Thoracic aorta (tissue), 2 donors: Measurements from ENCODE around the gene CDK5RAP2. TPM values are rescaled to one million over a fixed set of nuclear protein-coding genes. Genes with fewer than 3 reads are reported as not detected.
"Not testable (repeated sequence)": the region's sequence is repeated elsewhere in the genome, so short reads cannot be mapped to it uniquely, and the experiment has no call there.

ENCODE experiments used
- ATAC-seq: fragments of 150-250 bp; one replicate; pipeline ENCODE4 v1.8.0; 2017; ENCODE audit warnings: low read depth; ENCODE audit not compliant: insufficient number of reproducible peaks, low FRiP score
- DNase-seq: peaks from one replicate; pipeline ENCODE4 v3.0.0-alpha.2; 2020; ENCODE audit warnings: low spot score
- H3K27ac ChIP-seq, 2 donors: fragments of 200-600 bp; sonication (generic); 1 replicate in 1 of 2; 2 replicates in 1 of 2; pipeline ENCODE4 v1.5.1; 2016; ENCODE audit warnings: mild to moderate bottlenecking in 2 of 2, moderate library complexity in 2 of 2
- H3K27me3 ChIP-seq: fragments of 200-600 bp; sonication (generic); replicated peaks from 2 replicates; pipeline ENCODE4 v1.6.0; 2016; ENCODE audit warnings: mild to moderate bottlenecking; ENCODE audit not compliant: insufficient read depth
- H3K36me3 ChIP-seq: fragments of 200-600 bp; sonication (generic); one replicate; pipeline ENCODE4 v1.5.1; 2016
- H3K4me1 ChIP-seq, 2 donors: fragments of 200-600 bp; sonication (generic); 1 replicate in 1 of 2; 2 replicates in 1 of 2; pipeline versions ENCODE4 v1.5.1 to v1.6.0; 2016; ENCODE audit warnings: low read depth in 2 of 2, mild to moderate bottlenecking in 1 of 2; ENCODE audit not compliant: control insufficient read depth in 1 of 2
- H3K4me3 ChIP-seq: fragments of 200-600 bp; sonication (generic); 2 replicates; pipeline ENCODE4 v1.5.1; 2016; ENCODE audit warnings: mild to moderate bottlenecking
- H3K9me3 ChIP-seq: fragments of 200-600 bp; sonication (generic); 2 replicates; pipeline ENCODE4 v1.5.1; 2016
- total RNA-seq, 2 donors: library from RNA; depleted of rRNA; stranded (reverse); fragments of >200 nt; gene quantifications; one replicate each; pipeline versions ENCODE4 v1.1.0 to v1.2.3, GENCODE V29; 2016
- TF ChIP-seq, protein P1 (sequence below): fragments of 200-600 bp; sonication (generic); IDR thresholded peaks from one replicate; pipeline ENCODE4 v1.5.1; 2019; ENCODE audit warnings: antibody characterized with exemption

Gene CDK5RAP2
- total RNA-seq, 2 donors from 2014 or later, result 67.8 to 132 TPM

DNA sequence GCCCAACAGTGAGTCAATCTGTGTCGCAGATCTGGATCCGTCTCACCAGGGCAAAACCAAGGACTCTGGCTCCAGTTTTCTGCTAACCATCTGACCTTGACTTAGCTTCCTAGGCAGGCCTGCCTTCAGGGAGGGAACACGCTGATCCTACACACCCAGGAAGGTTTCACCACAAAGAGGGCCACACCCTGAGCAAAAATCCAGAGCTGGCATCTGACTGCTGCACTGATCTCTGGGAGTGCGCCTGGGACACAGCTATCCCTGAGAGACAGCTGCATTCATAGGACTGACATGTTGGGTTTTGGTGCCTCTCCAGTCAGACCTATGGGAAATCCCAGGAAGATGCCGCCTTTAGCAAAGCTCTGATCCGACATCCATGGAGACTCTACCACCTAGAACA lies 47.5 kb downstream of the CDK5RAP2 start:
- Histone ChIP-seq H3K4me1 (no peaks in the 10 kb centered on the region), H3K27ac (no peak overlapping the region), H3K36me3 (peaks cover 62% of the 10 kb centered on the region), H3K9me3 (no peaks in the 10 kb centered on the region), H3K27me3 (no peaks in the 10 kb centered on the region), H3K4me3 (no peak overlapping the region)
- no peak for ATAC-seq
- DNase-seq, result no peak
- TF ChIP-seq, protein P1, sequence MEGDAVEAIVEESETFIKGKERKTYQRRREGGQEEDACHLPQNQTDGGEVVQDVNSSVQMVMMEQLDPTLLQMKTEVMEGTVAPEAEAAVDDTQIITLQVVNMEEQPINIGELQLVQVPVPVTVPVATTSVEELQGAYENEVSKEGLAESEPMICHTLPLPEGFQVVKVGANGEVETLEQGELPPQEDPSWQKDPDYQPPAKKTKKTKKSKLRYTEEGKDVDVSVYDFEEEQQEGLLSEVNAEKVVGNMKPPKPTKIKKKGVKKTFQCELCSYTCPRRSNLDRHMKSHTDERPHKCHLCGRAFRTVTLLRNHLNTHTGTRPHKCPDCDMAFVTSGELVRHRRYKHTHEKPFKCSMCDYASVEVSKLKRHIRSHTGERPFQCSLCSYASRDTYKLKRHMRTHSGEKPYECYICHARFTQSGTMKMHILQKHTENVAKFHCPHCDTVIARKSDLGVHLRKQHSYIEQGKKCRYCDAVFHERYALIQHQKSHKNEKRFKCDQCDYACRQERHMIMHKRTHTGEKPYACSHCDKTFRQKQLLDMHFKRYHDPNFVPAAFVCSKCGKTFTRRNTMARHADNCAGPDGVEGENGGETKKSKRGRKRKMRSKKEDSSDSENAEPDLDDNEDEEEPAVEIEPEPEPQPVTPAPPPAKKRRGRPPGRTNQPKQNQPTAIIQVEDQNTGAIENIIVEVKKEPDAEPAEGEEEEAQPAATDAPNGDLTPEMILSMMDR, result no peak

DNA sequence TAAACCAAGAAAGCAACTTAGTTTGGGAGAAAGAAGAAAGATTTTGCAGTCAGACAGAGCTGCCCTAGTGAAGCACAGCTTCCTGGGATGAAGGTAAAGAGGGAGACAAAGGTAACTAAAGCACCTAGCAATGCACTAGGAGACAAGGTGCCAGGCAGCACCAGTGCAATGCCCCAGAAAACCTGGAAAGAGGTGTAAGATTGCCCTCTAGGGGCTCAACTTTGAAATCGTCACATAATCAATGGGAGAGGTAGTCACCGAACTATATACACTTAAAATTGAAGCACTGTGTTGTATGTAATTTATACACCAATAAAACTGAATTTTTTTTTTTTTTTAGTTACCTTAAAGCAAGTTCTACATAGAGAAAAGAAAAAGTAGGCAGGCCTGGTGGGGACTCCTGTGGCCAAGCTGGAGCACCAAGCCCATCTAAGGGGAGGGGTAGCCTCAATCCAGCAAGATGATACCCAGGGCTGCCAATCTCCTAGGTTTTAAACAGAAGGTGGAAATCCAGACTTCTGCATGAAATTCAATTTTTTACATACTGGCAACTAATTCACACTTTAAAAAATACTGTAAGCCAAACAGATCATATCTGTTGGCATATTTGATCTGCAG lies 48.2 kb downstream of the CDK5RAP2 start:
- ATAC-seq (no peak), DNase-seq (no peak)
- Histone ChIP-seq H3K27ac (no peak overlapping the region), H3K9me3 (no peaks in the 10 kb centered on the region), H3K4me1 (no peaks in the 10 kb centered on the region), H3K36me3 (peaks cover 66% of the 10 kb centered on the region), H3K4me3 (no peak overlapping the region), H3K27me3 (no peaks in the 10 kb centered on the region)
- TF ChIP-seq, protein P1, result no peak

DNA sequence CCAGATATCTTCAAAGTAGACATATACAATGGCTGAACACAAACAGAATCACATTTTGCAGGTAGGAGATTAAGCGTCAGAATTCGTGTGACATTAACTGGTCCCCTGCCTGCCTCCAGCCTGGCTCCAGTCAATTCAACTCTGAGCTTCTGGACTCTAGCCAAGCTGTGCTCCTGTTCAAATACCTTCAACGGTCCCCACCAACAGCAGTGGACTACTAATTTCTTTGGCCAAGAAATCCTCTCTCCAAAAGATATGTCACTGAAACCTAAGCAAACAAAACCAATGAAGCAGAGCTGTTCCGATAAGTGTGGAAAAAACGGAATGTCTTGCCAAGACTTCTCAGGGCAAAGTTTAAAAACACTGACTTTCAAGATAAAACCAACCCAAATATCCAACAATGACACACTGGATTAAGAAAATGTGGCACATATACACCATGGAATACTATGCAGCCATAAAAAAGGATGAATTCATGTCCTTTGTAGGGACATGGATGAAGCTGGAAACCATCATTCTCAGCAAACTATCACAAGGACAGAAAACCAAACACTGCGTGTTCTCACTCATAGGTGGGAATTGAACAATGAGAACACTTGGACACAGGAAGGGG lies 49.6 kb downstream of the CDK5RAP2 start:
- not testable (repeated sequence) for H3K9me3 ChIP-seq, H3K27ac ChIP-seq, H3K4me3 ChIP-seq, ATAC-seq, H3K27me3 ChIP-seq, DNase-seq, H3K4me1 ChIP-seq
- H3K36me3 ChIP-seq, result peaks cover 75% of the 10 kb centered on the region

DNA sequence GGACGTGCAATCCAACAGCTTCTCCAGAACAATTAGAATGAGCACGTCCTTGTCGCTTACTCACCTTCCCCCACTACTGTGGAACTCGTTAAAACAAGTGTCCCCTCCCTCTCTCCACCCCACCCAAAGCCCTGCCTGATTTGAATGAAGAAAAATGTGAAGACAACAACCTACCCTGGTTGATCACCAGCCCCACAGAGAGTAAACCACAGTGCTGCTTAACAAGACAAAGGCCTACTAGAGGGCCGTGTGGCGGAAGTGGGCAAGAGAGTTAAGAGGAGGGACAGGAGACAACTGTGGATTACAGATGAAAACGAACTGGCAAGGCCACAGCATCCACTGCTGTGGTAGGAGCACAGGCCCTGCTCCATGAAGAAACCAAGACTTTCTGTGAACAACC lies 51.1 kb downstream of the CDK5RAP2 start:
- H3K36me3 ChIP-seq, result peaks cover 71% of the 10 kb centered on the region
- TF ChIP-seq, protein P1, result no peak
- H3K4me3 ChIP-seq, result no peak overlapping the region

DNA sequence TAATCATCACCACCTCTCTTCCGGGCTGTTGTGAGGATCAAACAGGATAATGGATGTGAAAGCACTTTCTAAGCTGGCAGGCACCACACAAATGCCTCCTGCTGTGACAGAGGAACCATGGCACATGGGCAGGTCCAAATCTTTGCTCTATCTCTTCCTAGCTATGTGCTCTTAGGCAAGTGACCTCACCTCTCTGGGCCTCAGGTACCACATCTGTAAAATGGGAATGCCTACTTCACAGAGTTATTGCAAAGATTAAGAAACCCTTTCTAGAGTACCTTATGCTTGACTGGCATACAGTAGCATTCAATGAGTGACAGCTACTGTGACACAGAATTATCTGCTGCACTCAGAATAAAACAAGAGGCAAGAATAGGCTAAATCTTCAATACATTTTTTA lies 51.6 kb downstream of the CDK5RAP2 start:
- no peaks in the 10 kb centered on the region for H3K4me1 ChIP-seq
- no peak for DNase-seq
- no peaks in the 10 kb centered on the region for H3K27me3 ChIP-seq
- H3K36me3 ChIP-seq, result peaks cover 71% of the 10 kb centered on the region
- TF ChIP-seq, protein P1, result no peak
- H3K9me3 ChIP-seq, result no peaks in the 10 kb centered on the region
- no peak for ATAC-seq
- H3K4me3 ChIP-seq, result no peak overlapping the region
- H3K27ac ChIP-seq, result no peak overlapping the region

More for the DNA sequence above, 51.1 kb downstream of the CDK5RAP2 start:
- DNase-seq (no peak), ATAC-seq (no peak)
- Histone ChIP-seq H3K4me1 (no peaks in the 10 kb centered on the region), H3K27me3 (no peaks in the 10 kb centered on the region), H3K9me3 (no peaks in the 10 kb centered on the region), H3K27ac (no peak overlapping the region)
